Trophoblast cell (in vitro differentiated cells and primary cell): ENCODE data around the gene FBXO7.

Source experiments
- DNase-seq, 2 donors: peaks; one replicate each; pipeline ENCODE4 v3.0.0-alpha.2; 2016
- H2AFZ ChIP-seq: 2 replicates; pipeline ENCODE4 v1.6.1; 2013; ENCODE audit warnings: low read length, moderate library complexity, mild to moderate bottlenecking; ENCODE audit not compliant: insufficient read depth, poor library complexity
- H2AK5ac ChIP-seq: 2 replicates; pipeline ENCODE4 v1.6.1; 2013; ENCODE audit warnings: mild to moderate bottlenecking, low read length
- H2BK120ac ChIP-seq: 2 replicates; pipeline ENCODE4 v1.6.1; 2013; ENCODE audit warnings: low read length, mild to moderate bottlenecking, moderate library complexity; ENCODE audit not compliant: insufficient read depth, poor library complexity
- H2BK12ac ChIP-seq: 2 replicates; pipeline ENCODE4 v1.6.1; 2013; ENCODE audit warnings: mild to moderate bottlenecking, low read length, moderate library complexity
- H2BK5ac ChIP-seq: 2 replicates; pipeline ENCODE4 v1.6.1; 2013; ENCODE audit warnings: low read length, low read depth, moderate library complexity, mild to moderate bottlenecking; ENCODE audit not compliant: poor library complexity
- H3K14ac ChIP-seq: 2 replicates; pipeline ENCODE4 v1.6.1; 2013; ENCODE audit warnings: mild to moderate bottlenecking, low read length
- H3K18ac ChIP-seq: 2 replicates; pipeline ENCODE4 v1.6.1; 2013; ENCODE audit warnings: mild to moderate bottlenecking, low read length
- H3K23ac ChIP-seq: 2 replicates; pipeline ENCODE4 v1.6.1; 2013; ENCODE audit warnings: low read length
- H3K27ac ChIP-seq: 2 replicates; pipeline ENCODE4 v1.5.1; 2013; ENCODE audit warnings: low read depth, mild to moderate bottlenecking, inconsistent platforms, low read length, moderate library complexity
- H3K27me3 ChIP-seq: 2 replicates; pipeline ENCODE4 v1.6.1; 2013; ENCODE audit warnings: inconsistent platforms, mild to moderate bottlenecking, low read length, moderate library complexity; ENCODE audit not compliant: insufficient read depth
- H3K36me3 ChIP-seq, 2 experiments: 1 replicate in 1 of 2; 2 replicates in 1 of 2; pipeline ENCODE4 v1.6.1; 2013; ENCODE audit warnings: low read length in 2 of 2, mild to moderate bottlenecking in 2 of 2, moderate library complexity in 1 of 2; ENCODE audit not compliant: insufficient read depth in 2 of 2, control insufficient read depth in 1 of 2
- H3K4ac ChIP-seq: 2 replicates; pipeline ENCODE4 v1.6.1; 2013; ENCODE audit warnings: low read depth, mild to moderate bottlenecking, low read length, moderate library complexity
- H3K4me1 ChIP-seq, 2 experiments: 1 replicate in 1 of 2; 2 replicates in 1 of 2; pipeline ENCODE4 v1.6.1; 2013; ENCODE audit warnings: low read length in 2 of 2, mild to moderate bottlenecking in 2 of 2, moderate library complexity in 1 of 2; ENCODE audit not compliant: insufficient read depth in 2 of 2, control insufficient read depth in 1 of 2
- H3K4me2 ChIP-seq: 2 replicates; pipeline ENCODE4 v1.6.1; 2013; ENCODE audit warnings: inconsistent platforms, mild to moderate bottlenecking, low read length, moderate library complexity
- H3K4me3 ChIP-seq: 2 replicates; pipeline ENCODE4 v1.5.1; 2013; ENCODE audit warnings: mild to moderate bottlenecking, low read depth, low read length, inconsistent platforms
- H3K79me1 ChIP-seq: one replicate; pipeline ENCODE4 v1.6.1; 2013; ENCODE audit warnings: low read length
- H3K79me2 ChIP-seq: 2 replicates; pipeline ENCODE4 v1.6.1; 2013; ENCODE audit warnings: low read length, mild to moderate bottlenecking; ENCODE audit not compliant: control insufficient read depth, insufficient read depth, poor library complexity
- H3K9ac ChIP-seq: 2 replicates; pipeline ENCODE4 v1.6.1; 2013; ENCODE audit warnings: mild to moderate bottlenecking, low read length
- H3K9me3 ChIP-seq: 2 replicates; pipeline ENCODE4 v1.6.1; 2013; ENCODE audit warnings: low read depth, mild to moderate bottlenecking, control low read depth, inconsistent platforms, low read length; ENCODE audit not compliant: insufficient read depth
- H4K12ac ChIP-seq: 2 replicates; pipeline ENCODE4 v1.6.1; 2013; ENCODE audit warnings: low read depth, mild to moderate bottlenecking, low read length, moderate library complexity
- H4K8ac ChIP-seq: 2 replicates; pipeline ENCODE4 v1.6.1; 2013; ENCODE audit warnings: low read depth, mild to moderate bottlenecking, low read length, moderate library complexity
- H4K91ac ChIP-seq: one replicate; pipeline ENCODE4 v1.6.1; 2013; ENCODE audit warnings: low read depth, mild to moderate bottlenecking, low read length, moderate library complexity
- WGBS: extraction: QIAGEN DNeasy Blood & Tissue Kit; methylation state at CpG from one replicate; pipeline ENCODE4 v1.1.7; 2013; ENCODE audit warnings: missing lambda C conversion rate; ENCODE audit not compliant: insufficient read length, insufficient coverage; ENCODE audit errors: extremely low coverage; 5-methylcytosine and 5-hydroxymethylcytosine counted together

FBXO7 gene

GRCh38 chr22:32487461-32487860, 12.8 kb downstream of the FBXO7 start:
- Histone ChIP-seq H2BK5ac (no peak overlapping the region), H3K79me2 (no peaks in the 10 kb centered on the region), H3K4me1 (no peaks in the 10 kb centered on the region), H4K91ac (no peak overlapping the region), H4K12ac (no peak overlapping the region), H2BK12ac (no peak overlapping the region), H3K79me1 (no peaks in the 10 kb centered on the region), H2AK5ac (no peak overlapping the region), H2BK120ac (no peak overlapping the region), H3K23ac (no peak overlapping the region), H3K9ac (no peak overlapping the region), H3K4me3 (no peak overlapping the region), H3K14ac (no peak overlapping the region), H3K36me3 (peaks cover 6 to 16% of the 10 kb centered on the region in 2 experiments), H3K27me3 (no peaks in the 10 kb centered on the region), H2AFZ (no peak overlapping the region), H3K4me2 (no peak overlapping the region), H3K18ac (no peak overlapping the region), H3K9me3 (no peaks in the 10 kb centered on the region), H3K27ac (no peak overlapping the region), H3K4ac (no peak overlapping the region), H4K8ac (no peak overlapping the region)
- no CpG with 5 or more reads among the region's 1 CpG for WGBS
- no peak for DNase-seq

- no peak overlapping the region for H4K91ac ChIP-seq
- H2AFZ ChIP-seq = no peak overlapping the region
- no peak overlapping the region for H2BK12ac ChIP-seq
- no peak overlapping the region for H2AK5ac ChIP-seq
- no peak overlapping the region for H3K4me2 ChIP-seq
- no peak overlapping the region for H4K8ac ChIP-seq
- no peaks in the 10 kb centered on the region for H3K4me1 ChIP-seq
- H3K9me3 ChIP-seq = no peaks in the 10 kb centered on the region
- H3K4ac ChIP-seq = no peak overlapping the region
- H3K27ac ChIP-seq = no peak overlapping the region
- no CpG with 5 or more reads among the region's 2 CpGs for WGBS
- no peaks in the 10 kb centered on the region for H3K79me2 ChIP-seq
- no peak overlapping the region for H2BK120ac ChIP-seq
- no peak overlapping the region for H3K18ac ChIP-seq
- no peaks in the 10 kb centered on the region for H3K27me3 ChIP-seq
- H3K9ac ChIP-seq = no peak overlapping the region
- H3K36me3 ChIP-seq = peaks cover 8 to 20% of the 10 kb centered on the region in 2 experiments
- H2BK5ac ChIP-seq = no peak overlapping the region
- H3K79me1 ChIP-seq = no peaks in the 10 kb centered on the region
- DNase-seq = no peak
- no peak overlapping the region for H3K23ac ChIP-seq
- H3K14ac ChIP-seq = no peak overlapping the region
- H3K4me3 ChIP-seq = no peak overlapping the region
- H4K12ac ChIP-seq = no peak overlapping the region
Observed at GRCh38 chr22:32489377-32489776, 14.8 kb downstream of the FBXO7 start.

- Histone ChIP-seq H3K79me1 (no peaks in the 10 kb centered on the region), H3K79me2 (no peaks in the 10 kb centered on the region), H2BK5ac (no peak overlapping the region), H3K27me3 (no peaks in the 10 kb centered on the region), H3K18ac (no peak overlapping the region), H3K9me3 (no peaks in the 10 kb centered on the region), H3K4me2 (no peak overlapping the region), H3K14ac (no peak overlapping the region), H2BK12ac (no peak overlapping the region), H3K9ac (no peak overlapping the region), H3K27ac (no peak overlapping the region), H4K8ac (no peak overlapping the region), H4K91ac (no peak overlapping the region), H3K4me1 (no peaks in the 10 kb centered on the region), H3K4ac (no peak overlapping the region), H3K23ac (no peak overlapping the region), H2BK120ac (no peak overlapping the region), H2AFZ (no peak overlapping the region), H3K36me3 (peaks cover 6 to 21% of the 10 kb centered on the region in 2 experiments), H4K12ac (no peak overlapping the region), H2AK5ac (no peak overlapping the region), H3K4me3 (no peak overlapping the region)
- no peak for DNase-seq
- no CpG with 5 or more reads among the region's 6 CpGs for WGBS
Observed at GRCh38 chr22:32490279-32490678, 15.7 kb downstream of the FBXO7 start.

GRCh38 chr22:32492111-32492510, 17.5 kb downstream of the FBXO7 start:
- no peaks in the 10 kb centered on the region for H3K79me1 ChIP-seq
- H3K27me3 ChIP-seq = no peaks in the 10 kb centered on the region
- no CpG with 5 or more reads among the region's 2 CpGs for WGBS
- H3K4me1 ChIP-seq = no peaks in the 10 kb centered on the region
- H3K27ac ChIP-seq = no peak overlapping the region
- H3K9me3 ChIP-seq = no peaks in the 10 kb centered on the region
- no peak overlapping the region for H2AFZ ChIP-seq
- no peak overlapping the region for H3K4me3 ChIP-seq
- no peak overlapping the region for H4K12ac ChIP-seq
- no peaks in the 10 kb centered on the region for H3K79me2 ChIP-seq
- H3K36me3 ChIP-seq = peaks cover 10 to 26% of the 10 kb centered on the region in 2 experiments
- H2BK120ac ChIP-seq = no peak overlapping the region
- H4K91ac ChIP-seq = no peak overlapping the region
- no peak overlapping the region for H3K4me2 ChIP-seq
- H3K23ac ChIP-seq = no peak overlapping the region
- no peak overlapping the region for H4K8ac ChIP-seq
- H2BK5ac ChIP-seq = no peak overlapping the region
- no peak overlapping the region for H2BK12ac ChIP-seq
- no peak overlapping the region for H2AK5ac ChIP-seq
- H3K9ac ChIP-seq = no peak overlapping the region
- DNase-seq = no peak
- no peak overlapping the region for H3K4ac ChIP-seq
- H3K18ac ChIP-seq = no peak overlapping the region
- no peak overlapping the region for H3K14ac ChIP-seq
